Measurements from ENCODE around the gene PPP6R2.

DNA sequence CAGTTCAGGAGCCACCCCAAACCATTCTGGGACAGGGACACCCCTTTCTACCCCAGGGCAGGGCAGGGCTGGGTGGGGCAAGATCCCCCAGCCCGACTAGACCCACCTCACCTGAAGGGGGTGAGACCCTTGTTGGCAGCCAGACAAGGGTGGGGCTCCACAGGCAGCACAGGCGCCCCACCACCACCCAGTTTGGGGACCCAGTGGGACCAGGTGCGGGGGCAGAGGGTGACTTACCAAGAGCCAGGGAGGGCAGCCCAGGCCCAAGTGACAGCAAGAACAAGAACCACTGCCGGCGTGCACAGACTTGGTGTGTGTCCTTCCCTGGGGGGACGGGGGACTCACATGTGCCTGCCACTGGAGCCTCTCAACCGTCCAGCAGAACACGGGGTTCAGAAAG lies 140.4 kb downstream of the PPP6R2 start:
- TF ChIP-seq, protein P1, sequence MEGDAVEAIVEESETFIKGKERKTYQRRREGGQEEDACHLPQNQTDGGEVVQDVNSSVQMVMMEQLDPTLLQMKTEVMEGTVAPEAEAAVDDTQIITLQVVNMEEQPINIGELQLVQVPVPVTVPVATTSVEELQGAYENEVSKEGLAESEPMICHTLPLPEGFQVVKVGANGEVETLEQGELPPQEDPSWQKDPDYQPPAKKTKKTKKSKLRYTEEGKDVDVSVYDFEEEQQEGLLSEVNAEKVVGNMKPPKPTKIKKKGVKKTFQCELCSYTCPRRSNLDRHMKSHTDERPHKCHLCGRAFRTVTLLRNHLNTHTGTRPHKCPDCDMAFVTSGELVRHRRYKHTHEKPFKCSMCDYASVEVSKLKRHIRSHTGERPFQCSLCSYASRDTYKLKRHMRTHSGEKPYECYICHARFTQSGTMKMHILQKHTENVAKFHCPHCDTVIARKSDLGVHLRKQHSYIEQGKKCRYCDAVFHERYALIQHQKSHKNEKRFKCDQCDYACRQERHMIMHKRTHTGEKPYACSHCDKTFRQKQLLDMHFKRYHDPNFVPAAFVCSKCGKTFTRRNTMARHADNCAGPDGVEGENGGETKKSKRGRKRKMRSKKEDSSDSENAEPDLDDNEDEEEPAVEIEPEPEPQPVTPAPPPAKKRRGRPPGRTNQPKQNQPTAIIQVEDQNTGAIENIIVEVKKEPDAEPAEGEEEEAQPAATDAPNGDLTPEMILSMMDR (IDR thresholded peaks at IDR 0.05) = no peak
- TF ChIP-seq POLR2A (IDR thresholded peaks at IDR 0.05) (no peak), EP300 (IDR thresholded peaks at IDR 0.05) (no peak)
